Midbrain (tissue), 1 donor: ENCODE results near the gene CES4A.
"Not testable (repeated sequence)": the region's sequence is repeated elsewhere in the genome, so short reads cannot be mapped to it uniquely, and the experiment has no call there.

Experiments
- DNase-seq: peaks from one replicate; lab custom pipeline; 2025; lab: John Stamatoyannopoulos, UW

Gene CES4A

GRCh38 chr16:67022531-67023214, 34.3 kb downstream of the CES4A start:
- DNase-seq, result no peak

GRCh38 chr16:67023689-67024088, 35.3 kb downstream of the CES4A start:
- DNase-seq, result no peak

DNA sequence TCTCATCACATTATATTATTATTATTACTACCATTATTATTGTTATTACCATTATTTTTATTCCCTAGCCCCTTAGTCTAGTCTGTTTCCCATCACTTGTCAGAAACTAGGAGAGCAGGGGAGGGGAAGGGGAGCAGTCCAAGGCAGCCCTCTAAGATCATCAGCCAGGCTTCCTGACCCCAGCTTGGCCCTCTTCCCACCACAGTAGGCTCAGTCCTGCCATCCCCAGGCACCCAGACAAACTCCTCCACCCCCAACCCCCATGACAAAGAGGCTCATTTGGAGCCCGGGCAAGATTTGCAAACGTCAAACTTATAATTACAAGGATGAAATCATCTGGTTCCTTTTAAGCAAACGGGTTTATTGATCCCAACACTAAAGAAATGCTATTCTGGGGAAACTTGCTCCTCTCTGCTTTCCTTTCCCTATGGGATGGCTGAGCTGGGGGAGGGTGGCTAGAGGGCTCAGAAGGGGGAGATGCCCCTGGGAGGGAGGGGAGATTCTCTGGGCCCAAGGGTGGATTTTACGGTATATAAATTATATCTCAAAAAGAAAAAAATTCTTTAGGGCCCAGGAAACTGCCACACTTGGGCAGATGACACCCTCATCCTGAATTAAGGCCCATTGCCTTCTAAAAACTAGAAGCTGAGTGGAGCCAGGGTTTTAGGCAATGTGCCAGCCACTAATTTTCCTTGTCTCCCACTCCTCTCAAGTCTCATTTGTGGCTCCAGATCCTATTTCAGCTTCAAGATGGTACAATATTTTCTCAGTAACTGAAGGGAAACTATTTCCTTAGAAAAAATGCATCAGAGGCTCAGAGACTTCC, 36.2 kb downstream of the CES4A start:
- DNase-seq, result no peak

DNA sequence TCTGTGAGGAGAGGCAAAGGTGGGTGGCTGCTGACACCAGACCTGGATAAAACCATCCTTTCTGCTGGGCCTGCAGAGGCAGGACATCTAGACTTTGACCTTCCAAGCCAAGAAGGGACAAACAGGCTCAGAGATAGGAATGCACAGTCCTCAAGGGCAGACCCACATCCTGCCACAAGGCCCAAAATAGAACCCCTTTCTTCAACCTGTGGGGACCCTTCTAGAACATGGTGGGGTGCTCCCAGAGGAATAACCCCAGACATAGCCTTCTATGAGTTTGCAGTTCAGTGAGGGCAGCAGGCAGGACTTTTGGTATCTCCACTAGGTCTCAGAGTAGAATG, 36.8 kb downstream of the CES4A start:
- no peak for DNase-seq

GRCh38 chr16:67026570-67026969, 38.2 kb downstream of the CES4A start:
- DNase-seq, result no peak

GRCh38 chr16:67027046-67027445, 38.7 kb downstream of the CES4A start:
- DNase-seq, result no peak

DNA sequence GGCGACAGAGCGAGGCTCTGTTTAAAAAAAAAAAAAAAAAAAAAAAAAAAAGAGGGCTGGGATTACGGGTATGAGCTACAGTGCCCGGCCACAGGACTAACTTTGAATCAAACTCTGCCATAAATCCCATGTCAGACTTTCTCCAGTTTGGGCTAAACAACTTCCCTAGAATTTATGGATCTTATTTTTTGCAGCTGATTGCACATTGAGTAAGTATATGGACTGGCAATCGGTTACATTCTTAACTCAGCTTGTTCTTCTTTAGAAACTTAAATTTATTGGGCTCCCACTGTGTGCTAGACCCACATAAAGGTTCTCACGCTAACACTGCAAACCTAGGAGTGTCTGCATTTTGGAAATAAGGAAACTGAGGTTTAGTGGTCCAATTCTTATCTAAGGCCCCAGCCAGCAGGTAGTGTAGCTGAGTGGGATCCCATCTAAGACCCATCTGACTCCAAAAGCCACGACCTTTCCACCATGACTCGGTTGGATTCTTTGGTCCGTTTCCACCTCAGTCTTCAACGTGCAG, 39.8 kb downstream of the CES4A start:
- DNase-seq, result no peak

- DNase-seq, result peak; percentile 90
Observed at GRCh38 chr16:67028696-67029253, 40.4 kb downstream of the CES4A start, which contains the start of gene CBFB. Gene CBFB (plus strand): TSS chr16:67029149. CDS start chr16:67029408, 259 bp downstream.

DNA sequence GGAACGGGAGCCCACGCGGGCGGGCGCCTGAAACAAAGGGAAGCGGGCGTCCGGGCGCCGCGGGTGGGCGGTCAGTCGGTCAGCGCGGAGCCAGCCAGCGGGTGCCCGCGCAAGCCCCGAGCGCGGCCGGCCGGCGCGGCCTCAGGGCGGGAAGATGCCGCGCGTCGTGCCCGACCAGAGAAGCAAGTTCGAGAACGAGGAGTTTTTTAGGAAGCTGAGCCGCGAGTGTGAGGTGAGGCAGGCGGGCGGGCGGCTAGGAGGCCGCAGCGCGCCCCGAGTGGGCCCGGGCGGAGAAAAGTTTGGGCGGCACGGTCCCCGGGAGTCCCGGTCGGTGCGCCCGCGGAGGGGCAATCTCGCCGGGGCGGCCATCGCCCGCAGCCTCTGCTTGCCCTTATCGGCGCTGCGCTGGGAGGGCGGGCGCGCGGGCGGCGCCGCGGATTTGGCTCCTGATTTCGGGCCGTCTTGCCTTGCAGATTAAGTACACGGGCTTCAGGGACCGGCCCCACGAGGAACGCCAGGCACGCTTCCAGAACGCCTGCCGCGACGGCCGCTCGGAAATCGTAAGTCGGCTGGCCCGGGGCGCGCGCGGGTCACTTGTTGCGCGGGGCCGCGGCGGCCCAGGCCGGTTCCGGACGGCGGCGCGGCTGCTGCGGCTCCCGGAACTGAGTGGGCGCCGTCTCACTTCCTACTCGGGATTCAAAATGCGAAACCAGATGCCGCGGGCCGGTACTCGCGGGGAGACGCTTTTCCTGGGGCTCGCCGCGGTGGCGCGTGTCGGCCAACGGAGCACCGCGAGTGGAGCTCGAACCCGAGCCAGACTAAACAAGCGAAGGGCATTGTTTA, 41.1 kb downstream of the CES4A start:
- DNase-seq, result peak; percentile 54

GRCh38 chr16:67030221-67030962, 42.0 kb downstream of the CES4A start:
- DNase-seq, result no peak

DNA sequence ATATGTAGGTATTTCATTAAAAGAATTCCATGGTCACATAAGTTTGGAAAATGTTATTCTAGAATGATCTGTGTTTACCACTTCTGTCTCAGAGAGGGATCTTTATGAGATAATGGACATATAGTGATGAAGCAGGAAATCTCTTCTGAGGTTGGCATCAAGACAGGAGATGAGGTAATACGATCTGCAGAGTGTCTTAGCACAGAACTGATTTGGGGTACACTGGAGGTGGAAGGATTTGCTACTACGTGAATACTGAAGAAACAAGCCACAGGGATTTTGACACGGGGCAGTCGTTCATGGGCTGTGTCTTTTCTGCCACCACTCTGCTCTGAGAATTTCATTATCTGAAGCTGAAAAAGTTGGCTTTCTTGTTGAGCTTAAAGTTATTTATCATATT, 46.1 kb downstream of the CES4A start:
- DNase-seq, result no peak

DNA sequence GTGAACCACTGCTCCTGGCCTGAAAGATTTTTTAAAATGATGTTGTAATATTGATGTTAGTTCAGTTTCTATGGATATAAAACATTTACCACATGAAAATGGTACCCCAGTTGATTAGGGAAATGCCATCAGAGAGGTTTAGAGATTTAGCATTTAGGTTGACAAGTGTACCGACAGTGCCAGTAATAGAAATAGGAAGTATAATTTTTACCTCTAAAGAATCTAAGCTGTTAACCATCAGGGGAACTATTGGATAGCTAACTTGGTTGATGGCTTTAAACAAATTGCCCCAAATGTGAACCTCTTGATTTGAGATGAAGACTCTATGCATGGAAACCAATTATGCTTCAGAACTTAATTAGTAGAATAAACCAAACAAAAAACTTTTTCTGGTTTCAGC, 47.0 kb downstream of the CES4A start:
- DNase-seq, result no peak

- no peak for DNase-seq
Observed at GRCh38 chr16:67036323-67036741, 47.9 kb downstream of the CES4A start.

- no peak for DNase-seq
Observed at GRCh38 chr16:67039260-67040020, 51.1 kb downstream of the CES4A start.

DNA sequence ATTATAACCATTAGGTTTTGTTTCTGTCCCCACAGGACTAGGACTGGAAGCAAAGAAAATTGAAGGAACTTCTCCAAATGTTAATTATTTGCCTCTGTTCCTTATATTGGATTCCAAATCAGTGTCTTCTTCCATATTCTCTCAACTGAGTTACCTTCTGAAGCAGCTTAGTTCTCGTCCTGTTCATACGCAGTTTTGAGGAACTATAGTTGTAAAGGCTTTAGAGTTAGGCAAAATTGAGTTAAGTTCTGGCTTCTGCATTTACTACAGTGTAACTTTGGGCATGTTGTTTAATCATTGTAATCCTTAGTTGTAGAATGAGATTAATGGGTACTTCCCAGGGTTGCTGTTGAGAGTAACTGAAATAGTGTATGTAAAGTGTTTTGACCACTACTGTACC, 51.8 kb downstream of the CES4A start:
- DNase-seq, result no peak

DNA sequence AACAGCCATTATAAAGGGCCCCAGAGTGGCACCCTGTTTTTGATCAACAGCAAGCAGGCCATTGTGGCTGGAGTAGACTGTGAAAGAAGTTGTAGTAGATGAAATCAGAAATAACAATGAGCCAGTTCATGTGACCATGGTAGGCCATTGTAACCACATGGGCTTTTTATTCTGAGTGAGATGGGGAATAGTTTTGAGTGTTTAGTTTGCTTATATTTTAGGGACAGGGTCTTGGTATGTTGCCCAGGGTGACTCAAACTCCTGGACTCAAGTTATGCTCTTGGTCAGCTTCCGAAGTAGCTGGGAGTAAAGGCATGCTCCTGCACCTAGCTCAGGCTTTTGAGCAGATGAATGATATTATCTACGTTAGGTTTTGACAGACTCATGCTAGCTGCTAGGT, 52.5 kb downstream of the CES4A start:
- DNase-seq, result no peak

GRCh38 chr16:67041520-67041919, 53.1 kb downstream of the CES4A start:
- not testable (repeated sequence) for DNase-seq

- no peak for DNase-seq
Observed at GRCh38 chr16:67043420-67043819, 55.0 kb downstream of the CES4A start.

GRCh38 chr16:67050796-67051195, 62.4 kb downstream of the CES4A start:
- no peak for DNase-seq

GRCh38 chr16:67052399-67052798, 64.0 kb downstream of the CES4A start:
- DNase-seq, result no peak
